SK-N-SH (cell line): ENCODE data around the gene RCAN1. TPM values are rescaled to one million over a fixed set of nuclear protein-coding genes. Genes with fewer than 3 reads are reported as not detected.

Experiments used
- CTCF ChIA-PET: fragments of 300-600, 350-600 bp; formaldehyde crosslinking; extraction: SDS; loops from one replicate; lab custom pipeline; 2021; lab: Yijun Ruan, JAX
- POLR2A ChIA-PET: fragments of 350-600 bp; sonication (Branson Sonifier 250); formaldehyde crosslinking; extraction: SDS; loops from one replicate; lab custom pipeline; 2020; ENCODE audit warnings: antibody characterized with exemption, inconsistent platforms; lab: Yijun Ruan, JAX
- DNase-seq: peaks from one replicate; pipeline ENCODE4 v3.0.0; 2012
- H2AFZ ChIP-seq: fragments of 200-600 bp; sonication (generic); 2 replicates; pipeline ENCODE4 v1.8.1; 2016; ENCODE audit warnings: antibody characterized with exemption, mild to moderate bottlenecking, low read depth
- H3F3A ChIP-seq: fragments of 200-600 bp; sonication (generic); replicated peaks from 2 replicates; pipeline ENCODE3; 2016; ENCODE audit warnings: antibody characterized with exemption, mild to moderate bottlenecking; ENCODE audit not compliant: insufficient read depth
- H3K27ac ChIP-seq, 2 experiments: fragments of 200-500 bp in 1 of 2; fragments of 200-600 bp in 1 of 2; sonication (Bioruptor generic) in 1 of 2; sonication (generic), shearing (Covaris generic) in 1 of 2; 2 replicates each; pipeline versions ENCODE4 v1.5.1 to v1.6.1; 2014 to 2016; ENCODE audit warnings: low read depth in 2 of 2, inconsistent platforms in 1 of 2, low read length in 1 of 2, mild to moderate bottlenecking in 1 of 2, mixed read lengths in 1 of 2
- H3K27me3 ChIP-seq: fragments of 200-600 bp; sonication (generic), shearing (Covaris generic); 2 replicates; pipeline ENCODE4 v1.6.1; 2016; ENCODE audit warnings: mixed run types; ENCODE audit not compliant: insufficient read depth
- H3K36me3 ChIP-seq, 2 experiments: fragments of 200-500 bp in 1 of 2; fragments of 200-600 bp in 1 of 2; sonication (Bioruptor generic) in 1 of 2; sonication (generic) in 1 of 2; replicated peaks in 1 of 2; 2 replicates each; pipeline versions ENCODE3 to v1.5.1; 2014 to 2016; ENCODE audit warnings: low read length in 1 of 2, mild to moderate bottlenecking in 1 of 2; ENCODE audit not compliant: insufficient read depth in 2 of 2, control insufficient read depth in 1 of 2
- H3K4me1 ChIP-seq, 2 experiments: fragments of 200-500 bp in 1 of 2; fragments of 200-600 bp in 1 of 2; sonication (Bioruptor generic) in 1 of 2; sonication (generic), shearing (Covaris generic) in 1 of 2; 2 replicates each; pipeline versions ENCODE4 v1.5.1 to v1.6.1; 2014 to 2016; ENCODE audit warnings: low read depth in 1 of 2, low read length in 1 of 2, mixed run types in 1 of 2; ENCODE audit not compliant: insufficient read depth in 2 of 2, control insufficient read depth in 1 of 2
- H3K4me2 ChIP-seq: fragments of 200-600 bp; sonication (generic), shearing (Covaris generic); 2 replicates; pipeline ENCODE4 v1.6.1; 2017; ENCODE audit warnings: mixed run types
- H3K4me3 ChIP-seq, 2 experiments: fragments of 200-500 bp in 1 of 2; fragments of 200-600 bp in 1 of 2; sonication (Bioruptor generic) in 1 of 2; sonication (generic), shearing (Covaris generic) in 1 of 2; 2 replicates each; pipeline versions ENCODE4 v1.5.1 to v1.8.1; 2014 to 2016; ENCODE audit warnings: low read depth in 2 of 2, inconsistent platforms in 1 of 2, low read length in 1 of 2, mild to moderate bottlenecking in 1 of 2, mixed read lengths in 1 of 2, moderate library complexity in 1 of 2
- H3K79me2 ChIP-seq: fragments of 200-600 bp; sonication (generic); 2 replicates; pipeline ENCODE4 v1.8.1; 2017; ENCODE audit warnings: mild to moderate bottlenecking; ENCODE audit not compliant: insufficient read depth
- H3K9ac ChIP-seq: fragments of 200-600 bp; sonication (generic); 2 replicates; pipeline ENCODE4 v1.6.1; 2017; ENCODE audit warnings: mixed run types
- H3K9me2 ChIP-seq: fragments of 200-600 bp; sonication (generic); 2 replicates; pipeline ENCODE4 v1.6.1; 2017; ENCODE audit warnings: mixed run types
- H3K9me3 ChIP-seq: fragments of 200-600 bp; sonication (generic); 2 replicates; pipeline ENCODE4 v1.6.1; 2017; ENCODE audit warnings: mixed run types, mild to moderate bottlenecking, moderate library complexity
- H4K20me1 ChIP-seq: fragments of 200-600 bp; sonication (generic); 2 replicates; pipeline ENCODE4 v1.6.1; 2017; ENCODE audit warnings: mild to moderate bottlenecking, mixed run types; ENCODE audit not compliant: insufficient read depth
- CHD2 ChIP-seq: fragments of 150-350 bp; IDR thresholded peaks from 2 replicates; pipeline ENCODE4 v1.6.1; 2018; ENCODE audit warnings: low read length; ENCODE audit not compliant: partially characterized antibody
- CTCF ChIP-seq: fragments of 200-600 bp; sonication (generic); IDR thresholded peaks from 2 replicates; pipeline ENCODE4 v1.6.1; 2017; ENCODE audit warnings: antibody characterized with exemption, mild to moderate bottlenecking, moderate library complexity
- ELF1 ChIP-seq: IDR thresholded peaks from 2 replicates; pipeline ENCODE4 v1.4.0; 2012
- EP300 ChIP-seq, 2 experiments: IDR thresholded peaks; 2 replicates each; pipeline versions ENCODE4 v1.4.0 to v1.6.1; 2012; ENCODE audit warnings: borderline replicate concordance in 1 of 2, low read depth in 1 of 2, low read length in 1 of 2
- FOSL2 ChIP-seq: IDR thresholded peaks from 2 replicates; pipeline ENCODE4 v1.4.0; 2012; ENCODE audit warnings: low read depth, mild to moderate bottlenecking, moderate library complexity, borderline replicate concordance
- FOXJ3 ChIP-seq: sonication (generic); formaldehyde crosslinking; IDR thresholded peaks from 2 replicates; pipeline ENCODE4 v1.5.1; 2020; ENCODE audit warnings: mild to moderate bottlenecking, missing genetic modification reagents
- FOXM1 ChIP-seq: IDR thresholded peaks from 2 replicates; pipeline ENCODE4 v1.4.0; 2012; ENCODE audit warnings: low read depth, mild to moderate bottlenecking
- GABPA ChIP-seq: IDR thresholded peaks from 2 replicates; pipeline ENCODE4 v1.4.0; 2012; ENCODE audit warnings: low read depth, mild to moderate bottlenecking
- IRF3 ChIP-seq: fragments of 150-350 bp; IDR thresholded peaks from 2 replicates; pipeline ENCODE4 v1.6.1; 2016; ENCODE audit warnings: mild to moderate bottlenecking, low read depth, low read length
- JUND ChIP-seq: IDR thresholded peaks from 2 replicates; pipeline ENCODE4 v1.4.0; 2012
- MAX ChIP-seq: IDR thresholded peaks from 2 replicates; pipeline ENCODE4 v1.4.0; 2012; ENCODE audit warnings: low read depth
- MEF2A ChIP-seq: IDR thresholded peaks from 2 replicates; pipeline ENCODE4 v1.4.0; 2012; ENCODE audit warnings: low read depth, borderline replicate concordance
- MXI1 ChIP-seq: IDR thresholded peaks from 2 replicates; pipeline ENCODE4 v1.6.1; 2012; ENCODE audit warnings: mild to moderate bottlenecking, low read depth, low read length, improper control_type of control experiment
- NFIC ChIP-seq: IDR thresholded peaks from 2 replicates; pipeline ENCODE4 v1.4.0; 2012; ENCODE audit warnings: borderline replicate concordance
- NRF1 ChIP-seq: IDR thresholded peaks from 2 replicates; pipeline ENCODE4 v1.6.1; 2012; ENCODE audit warnings: low read depth, mild to moderate bottlenecking, low read length
- POLR2AphosphoS5 ChIP-seq: IDR thresholded peaks from 2 replicates; pipeline ENCODE4 v1.6.1; 2012; ENCODE audit warnings: low read depth, low read length
- RAD21 ChIP-seq: IDR thresholded peaks from 2 replicates; pipeline ENCODE4 v1.6.1; 2012; ENCODE audit warnings: mild to moderate bottlenecking, low read length
- RCOR1 ChIP-seq: fragments of 150-350 bp; IDR thresholded peaks from 2 replicates; pipeline ENCODE4 v1.6.1; 2017; ENCODE audit warnings: antibody characterized with exemption, low read length
- RFX5 ChIP-seq: IDR thresholded peaks from 2 replicates; pipeline ENCODE4 v1.6.1; 2012; ENCODE audit warnings: mild to moderate bottlenecking, improper control_type of control experiment, low read length
- SIN3A ChIP-seq: IDR thresholded peaks from 2 replicates; pipeline ENCODE4 v1.6.1; 2012; ENCODE audit warnings: low read depth, mild to moderate bottlenecking, low read length, moderate library complexity, borderline replicate concordance
- SMC3 ChIP-seq: IDR thresholded peaks from 2 replicates; pipeline ENCODE4 v1.6.1; 2012; ENCODE audit warnings: low read depth, low read length, improper control_type of control experiment
- TCF12 ChIP-seq: IDR thresholded peaks from 2 replicates; pipeline ENCODE4 v1.4.0; 2012
- TEAD4 ChIP-seq: IDR thresholded peaks from 2 replicates; pipeline ENCODE4 v1.4.0; 2012; ENCODE audit warnings: mild to moderate bottlenecking, borderline replicate concordance; ENCODE audit not compliant: insufficient read depth
- ZBTB33 ChIP-seq: IDR thresholded peaks from 2 replicates; pipeline ENCODE4 v1.4.0; 2012; ENCODE audit warnings: low read depth, borderline replicate concordance
- WGBS: methylation state at CpG from one replicate; pipeline ENCODE4 v1.1.6; 2017; ENCODE audit warnings: low lambda C conversion rate; 5-methylcytosine and 5-hydroxymethylcytosine counted together
- polyA plus RNA-seq, 3 experiments: library from polyadenylated mRNA; depleted of rRNA; stranded (reverse); fragments of >200 nt; gene quantifications; 2 replicates each; pipeline ENCODE4 v1.2.3, GENCODE V29; 2012

Gene RCAN1
- polyA plus RNA-seq, 1 of the 3 experiments (the other 2 are of a cell fraction): 16.7 TPM

GRCh38 chr21:34528131-34528561 lies 86.8 kb downstream of the RCAN1 start:
- H3K27me3 ChIP-seq: no peaks in the 10 kb centered on the region
- no peaks in the 10 kb centered on the region for H3K9me2 ChIP-seq
- peaks cover 34% of the 10 kb centered on the region for H3K79me2 ChIP-seq
- H3K4me3 ChIP-seq: no peak overlapping the region
- no peak for DNase-seq
- no peaks in the 10 kb centered on the region for H3K9me3 ChIP-seq
- ChIA-PET CTCF (no interaction called here), POLR2A (no interaction called here)
- no peak for TF ChIP-seq FOXJ3 (CRISPR knock-in tag)
- TF ChIP-seq MAX: no peak
- H3K9ac ChIP-seq: no peak overlapping the region
- H3F3A ChIP-seq: peaks cover 29% of the 10 kb centered on the region
- H2AFZ ChIP-seq: no peak overlapping the region
- H3K4me2 ChIP-seq: no peak overlapping the region
- no peaks in the 10 kb centered on the region for H4K20me1 ChIP-seq
- 72% methylated on average over 3 of the region's 3 CpGs for WGBS
- peaks cover 0 to 5% of the 10 kb centered on the region in 2 experiments; a peak in 3 of 4 replicates for H3K4me1 ChIP-seq
- peak overlapping the region in 1 of 2 experiments; percentile 94; a peak in 2 of 4 replicates for H3K27ac ChIP-seq
- peaks cover 0 to 10% of the 10 kb centered on the region in 2 experiments for H3K36me3 ChIP-seq

GRCh38 chr21:34526618-34527290 lies 88.2 kb downstream of the RCAN1 start:
- ChIA-PET POLR2A (no interaction called here), CTCF (interaction anchor here (0.9 to 4.1 kb wide), 3 partner anchors 16 to 56 kb away, joined by 3 to 16 read pairs (median 4); no protein-coding TSS in a partner anchor)
- WGBS: 15% methylated on average over 10 of the region's 10 CpGs
- DNase-seq: no peak
- H3K79me2 ChIP-seq: peaks cover 39% of the 10 kb centered on the region
- peak overlapping the region; percentile 49 to 64; a peak in 3 of 4 replicates for H3K4me3 ChIP-seq
- peaks cover 8 to 16% of the 10 kb centered on the region in 2 experiments for H3K36me3 ChIP-seq
- no peaks in the 10 kb centered on the region for H3K9me3 ChIP-seq
- no peaks in the 10 kb centered on the region for H4K20me1 ChIP-seq
- peaks cover 3 to 5% of the 10 kb centered on the region in 2 experiments; a peak in 3 of 4 replicates for H3K4me1 ChIP-seq
- peak overlapping the region; percentile 78 for H3K4me2 ChIP-seq
- H3K9me2 ChIP-seq: no peaks in the 10 kb centered on the region
- H2AFZ ChIP-seq: peak overlapping the region; percentile 4; the same call in 1 of the 2 replicates
- peak overlapping the region; percentile 95 for H3K9ac ChIP-seq
- H3K27ac ChIP-seq: peak overlapping the region; percentile 85 to 94
- peaks cover 29% of the 10 kb centered on the region for H3F3A ChIP-seq
- no peaks in the 10 kb centered on the region for H3K27me3 ChIP-seq
- TF ChIP-seq SMC3 (no peak), ELF1 (no peak), SIN3A (peak; percentile 82; the same call in 1 of the 2 replicates), FOXM1 (no peak), JUND (peak; percentile 87), MXI1 (no peak), NFIC (peak; percentile 59; the same call in 1 of the 2 replicates), RAD21 (no peak), CTCF (no peak), GABPA (no peak), TEAD4 (peak; percentile 78), TCF12 (peak; percentile 80), RCOR1 (no peak), RFX5 (no peak), FOXJ3 (CRISPR knock-in tag) (no peak), EP300 (IDR thresholded peaks at IDR 0.05; ENCODE audit: borderline replicate concordance in 1 of 2, low read depth in 1 of 2, low read length in 1 of 2) (peak in 1 of 2 experiments; percentile 81; a peak in 1 of 4 replicates), MEF2A (0 out of 2 replicates have a peak, but pooled peaks have one; percentile 45), NRF1 (no peak), FOSL2 (peak; percentile 84), IRF3 (no peak), ZBTB33 (peak; percentile 60; the same call in 1 of the 2 replicates), POLR2AphosphoS5 (peak; percentile 84), CHD2 (no peak)
